Stimulated activated CD8-positive, alpha-beta memory T cell treated with anti-CD3 and anti-CD28 coated beads, Interleukin-12 subunit alpha, Interleukin-12 subunit beta, amount 100 ng/mL, for 24 hours (primary cell): ENCODE data around the gene ZNF564.
"Not testable (repeated sequence)": the region's sequence is repeated elsewhere in the genome, so short reads cannot be mapped to it uniquely, and the experiment has no call there.

Experiments
- DNase-seq: peaks from one replicate; pipeline ENCODE4 v3.0.0-alpha.2; 2020; ENCODE audit errors: extremely low read depth

The ZNF564 gene

GRCh38 chr19:12496480-12496879 lies 54.8 kb downstream of the ZNF564 start:
- no peak for DNase-seq

- DNase-seq = peak; percentile 83
These were observed 56.1 kb downstream of the ZNF564 start for GRCh38 chr19:12495002-12495802.

GRCh38 chr19:12494260-12494860 lies 56.9 kb downstream of the ZNF564 start:
- no peak for DNase-seq

- DNase-seq = not testable (repeated sequence)
These were observed 65.0 kb downstream of the ZNF564 start for GRCh38 chr19:12486265-12486783.

- no peak for DNase-seq
These were observed 65.7 kb downstream of the ZNF564 start for GRCh38 chr19:12485571-12485970.

- no peak for DNase-seq
These were observed 66.2 kb downstream of the ZNF564 start for GRCh38 chr19:12485052-12485416.

GRCh38 chr19:12484371-12485051 lies 66.8 kb downstream of the ZNF564 start, which contains the start of gene ZNF709:
ZNF709 (minus strand) TSS chr19:12484816; CDS start chr19:12484657, 159 bp downstream.
- DNase-seq = peak; percentile 64

- no peak for DNase-seq
These were observed 67.3 kb downstream of the ZNF564 start for GRCh38 chr19:12484011-12484370.

GRCh38 chr19:12482509-12482886 lies 68.8 kb downstream of the ZNF564 start:
- no peak for DNase-seq

GRCh38 chr19:12481781-12482508 lies 69.3 kb downstream of the ZNF564 start:
- DNase-seq = no peak

GRCh38 chr19:12478234-12478941 lies 72.9 kb downstream of the ZNF564 start:
- no peak for DNase-seq
